Panc1 (cell line): Measurements from ENCODE around the gene WDR5. TPM values are rescaled to one million over a fixed set of nuclear protein-coding genes. Genes with fewer than 3 reads are reported as not detected.

Experiments used
- ATAC-seq: fragments of 200-7000 bp; cut with Tn5 transposase; 2 replicates; pipeline ENCODE4 v1.9.1; 2020; ENCODE audit warnings: mild to moderate bottlenecking, moderate library complexity
- BruUV-seq: library from RNA; stranded (reverse); fragments of 400-500 nt; replicated peaks from 2 replicates; lab custom pipeline; 2021; lab: Mats Ljungman, UMichigan
- CTCF ChIA-PET: fragments of 300-600 bp; sonication (Branson Sonifier 250); formaldehyde crosslinking; loops from one replicate; lab custom pipeline; 2022; ENCODE audit warnings: antibody characterized with exemption; lab: Charles Lee
- POLR2A ChIA-PET: fragments of 300-600 bp; sonication (Branson Sonifier 250); formaldehyde crosslinking; loops from one replicate; lab custom pipeline; 2022; ENCODE audit warnings: antibody characterized with exemption; lab: Charles Lee
- DNase-seq: peaks from one replicate; pipeline ENCODE4 v3.0.0-alpha.2; 2010; ENCODE audit warnings: low read depth, low spot score
- H3K27ac ChIP-seq: 2 replicates; pipeline ENCODE4 v1.5.1; 2011; ENCODE audit warnings: mild to moderate bottlenecking, low read length, inconsistent platforms
- H3K27me3 ChIP-seq: fragments of 200-500 bp; sonication (Bioruptor generic); 2 replicates; pipeline ENCODE4 v1.6.0; 2014; ENCODE audit warnings: low read length, inconsistent platforms; ENCODE audit not compliant: control insufficient read depth, insufficient read depth
- H3K36me3 ChIP-seq: fragments of 200-500 bp; sonication (Bioruptor generic); 2 replicates; pipeline ENCODE4 v1.5.1; 2014; ENCODE audit warnings: inconsistent platforms, mild to moderate bottlenecking, low read length, moderate library complexity; ENCODE audit not compliant: control insufficient read depth, insufficient read depth
- H3K4me1 ChIP-seq: 2 replicates; pipeline ENCODE4 v1.5.1; 2011; ENCODE audit warnings: inconsistent platforms, mild to moderate bottlenecking, low read length, moderate library complexity; ENCODE audit not compliant: control insufficient read depth, insufficient read depth
- H3K4me3 ChIP-seq, 2 experiments: 2 replicates each; pipeline ENCODE4 v1.5.1; 2011 to 2012; ENCODE audit warnings: low read depth in 2 of 2, low read length in 2 of 2, mild to moderate bottlenecking in 2 of 2, inconsistent platforms in 1 of 2, moderate library complexity in 1 of 2
- H3K9me3 ChIP-seq: fragments of 200-500 bp; sonication (Bioruptor generic); 2 replicates; pipeline ENCODE4 v1.5.1; 2014; ENCODE audit warnings: low read depth, mild to moderate bottlenecking, inconsistent platforms, low read length, moderate library complexity; ENCODE audit not compliant: control insufficient read depth, insufficient read depth
- CTCF ChIP-seq: fragments of 450-650 bp; IDR thresholded peaks from 2 replicates; pipeline ENCODE4 v1.5.1; 2017; ENCODE audit warnings: mild to moderate bottlenecking
- POLR2AphosphoS5 ChIP-seq: IDR thresholded peaks from 2 replicates; pipeline ENCODE4 v1.6.1; 2012; ENCODE audit warnings: mild to moderate bottlenecking, low read depth, low read length, moderate library complexity
- REST ChIP-seq, 2 experiments: IDR thresholded peaks; 2 replicates each; pipeline ENCODE4 v1.6.1; 2011 to 2012; ENCODE audit warnings: low read depth in 2 of 2, control low read depth in 1 of 2, low read length in 1 of 2, mild to moderate bottlenecking in 1 of 2, moderate library complexity in 1 of 2; ENCODE audit not compliant: insufficient read depth in 1 of 2
- SIN3A ChIP-seq: IDR thresholded peaks from 2 replicates; pipeline ENCODE4 v1.6.1; 2012; ENCODE audit warnings: low read depth, mild to moderate bottlenecking, low read length, moderate library complexity, borderline replicate concordance; ENCODE audit not compliant: insufficient read depth
- TCF7L2 ChIP-seq: IDR thresholded peaks from 2 replicates; pipeline ENCODE4 v1.6.1; 2011; ENCODE audit warnings: mild to moderate bottlenecking, low read depth, low read length, inconsistent platforms
- in situ Hi-C: cut with HindIII; loops from 2 replicates; pipeline ENCODE4 v1.10.0; 2016; ENCODE audit warnings: low sequenced_read_pairs, low pct_unique_long_range_greater_than_20kb
- intact Hi-C: fragments of 100-400 bp; cut with micrococcal nuclease; formaldehyde crosslinking; loops from one replicate; pipeline ENCODE4 v1.10.0; 2022; ENCODE audit not compliant: unreplicated experiment
- total RNA-seq: library from RNA; stranded (reverse); gene quantifications from one replicate; pipeline ENCODE4 v1.2.1, GENCODE V29; 2021; ENCODE audit not compliant: unreplicated experiment

The WDR5 gene
- total RNA-seq, 1 experiment from 2014 or later = 36.9 TPM

- peaks cover 2% of the 10 kb centered on the region; the same call in 1 of the 2 replicates for H3K27me3 ChIP-seq
Measured at GRCh38 chr9:134103391-134103998, 32.4 kb upstream of the WDR5 start.

GRCh38 chr9:134111064-134111463 lies 24.8 kb upstream of the WDR5 start:
- no peak for TF ChIP-seq CTCF
- TF ChIP-seq TCF7L2 = no peak
- no peak for TF ChIP-seq POLR2AphosphoS5
- TF ChIP-seq SIN3A = no peak
- no TSS peak for BruUV-seq
- H3K27me3 ChIP-seq = peaks cover 2% of the 10 kb centered on the region; the same call in 1 of the 2 replicates
- POLR2A ChIA-PET = no interaction called here
- H3K9me3 ChIP-seq = no peaks in the 10 kb centered on the region
- H3K4me1 ChIP-seq = no peaks in the 10 kb centered on the region
- intact Hi-C loops (no loop called here), in situ Hi-C loops (no loop called here)
- DNase-seq (no peak), ATAC-seq (no peak)
- no peaks in the 10 kb centered on the region for H3K36me3 ChIP-seq
- H3K4me3 ChIP-seq = no peak overlapping the region
- CTCF ChIA-PET = no interaction called here
- H3K27ac ChIP-seq = no peak overlapping the region

More at GRCh38 chr9:134103391-134103998, 32.4 kb upstream of the WDR5 start:
- H3K4me1 ChIP-seq = no peaks in the 10 kb centered on the region
- ATAC-seq (no peak), DNase-seq (no peak)
- H3K4me3 ChIP-seq = no peak overlapping the region
- H3K36me3 ChIP-seq = no peaks in the 10 kb centered on the region
- no peak overlapping the region for H3K27ac ChIP-seq
- POLR2A ChIA-PET = no interaction called here
- TF ChIP-seq CTCF (no peak), POLR2AphosphoS5 (no peak), TCF7L2 (no peak), SIN3A (no peak), REST (IDR thresholded peaks at IDR 0.05; ENCODE audit: insufficient read depth in 1 of 2, low read depth in 2 of 2, low read length in 1 of 2) (no peak)
- in situ Hi-C loops = no loop called here
- intact Hi-C loops = no loop called here
- no TSS peak for BruUV-seq
- CTCF ChIA-PET = no interaction called here
- no peaks in the 10 kb centered on the region for H3K9me3 ChIP-seq
